ENCODE results near the gene CASKIN2.

DNA sequence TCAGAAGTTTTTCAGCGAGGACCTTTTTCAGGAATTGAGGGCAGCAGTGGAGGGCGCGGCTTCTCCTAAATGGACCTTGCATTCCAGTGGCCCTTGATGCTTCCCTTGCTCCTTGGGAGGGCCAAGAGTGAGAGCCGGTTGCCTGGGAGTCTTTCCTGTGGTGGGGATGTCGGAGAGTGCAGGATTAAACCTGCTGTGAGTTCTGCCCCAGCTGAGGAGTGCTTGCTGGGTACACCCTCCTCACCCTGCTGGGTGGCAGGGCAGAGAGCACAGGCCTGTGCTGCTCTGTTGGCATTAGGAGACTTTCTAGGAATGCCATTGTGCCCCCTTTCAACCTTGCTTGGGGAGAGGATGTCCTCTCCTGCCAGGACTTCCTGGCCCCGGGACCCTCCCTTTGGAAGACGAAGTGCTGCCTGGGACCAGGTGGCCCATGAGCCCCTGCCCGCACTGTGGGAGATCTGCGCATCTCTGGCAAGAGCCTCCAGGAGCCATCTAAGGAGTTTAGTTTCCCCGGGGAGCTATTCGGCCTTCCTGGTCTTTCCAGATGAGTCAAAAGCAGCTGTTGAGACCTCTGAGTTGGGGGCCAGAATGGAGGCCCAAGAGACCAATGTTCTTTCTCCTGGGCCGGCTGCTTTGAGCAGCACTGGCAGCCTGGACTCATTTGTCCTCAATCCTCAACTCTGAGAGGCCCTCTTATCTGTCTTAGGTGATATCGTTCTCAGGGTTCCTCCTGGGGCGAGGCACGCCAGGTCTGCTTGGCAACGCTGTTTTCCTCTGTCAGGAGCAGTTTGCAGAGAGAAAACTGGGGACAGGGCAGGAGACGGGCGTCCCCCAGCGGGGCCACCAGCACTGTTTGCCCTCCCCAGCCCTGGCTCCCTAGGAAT lies 15.7 kb upstream of the CASKIN2 start:
- TF ChIP-seq POLR2AphosphoS5 (IDR thresholded peaks at IDR 0.05; ENCODE audit: low read depth, low read length), result no peak
- TF ChIP-seq, protein P1, sequence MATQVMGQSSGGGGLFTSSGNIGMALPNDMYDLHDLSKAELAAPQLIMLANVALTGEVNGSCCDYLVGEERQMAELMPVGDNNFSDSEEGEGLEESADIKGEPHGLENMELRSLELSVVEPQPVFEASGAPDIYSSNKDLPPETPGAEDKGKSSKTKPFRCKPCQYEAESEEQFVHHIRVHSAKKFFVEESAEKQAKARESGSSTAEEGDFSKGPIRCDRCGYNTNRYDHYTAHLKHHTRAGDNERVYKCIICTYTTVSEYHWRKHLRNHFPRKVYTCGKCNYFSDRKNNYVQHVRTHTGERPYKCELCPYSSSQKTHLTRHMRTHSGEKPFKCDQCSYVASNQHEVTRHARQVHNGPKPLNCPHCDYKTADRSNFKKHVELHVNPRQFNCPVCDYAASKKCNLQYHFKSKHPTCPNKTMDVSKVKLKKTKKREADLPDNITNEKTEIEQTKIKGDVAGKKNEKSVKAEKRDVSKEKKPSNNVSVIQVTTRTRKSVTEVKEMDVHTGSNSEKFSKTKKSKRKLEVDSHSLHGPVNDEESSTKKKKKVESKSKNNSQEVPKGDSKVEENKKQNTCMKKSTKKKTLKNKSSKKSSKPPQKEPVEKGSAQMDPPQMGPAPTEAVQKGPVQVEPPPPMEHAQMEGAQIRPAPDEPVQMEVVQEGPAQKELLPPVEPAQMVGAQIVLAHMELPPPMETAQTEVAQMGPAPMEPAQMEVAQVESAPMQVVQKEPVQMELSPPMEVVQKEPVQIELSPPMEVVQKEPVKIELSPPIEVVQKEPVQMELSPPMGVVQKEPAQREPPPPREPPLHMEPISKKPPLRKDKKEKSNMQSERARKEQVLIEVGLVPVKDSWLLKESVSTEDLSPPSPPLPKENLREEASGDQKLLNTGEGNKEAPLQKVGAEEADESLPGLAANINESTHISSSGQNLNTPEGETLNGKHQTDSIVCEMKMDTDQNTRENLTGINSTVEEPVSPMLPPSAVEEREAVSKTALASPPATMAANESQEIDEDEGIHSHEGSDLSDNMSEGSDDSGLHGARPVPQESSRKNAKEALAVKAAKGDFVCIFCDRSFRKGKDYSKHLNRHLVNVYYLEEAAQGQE (IDR thresholded peaks at IDR 0.05; ENCODE audit: insufficient read depth in 1 of 2, low read depth in 2 of 2, low read length in 1 of 2), result no peak

Data from Panc1 (cell line).